H9 (cell line): ENCODE results near the gene FATE1. TPM values are rescaled to one million over a fixed set of nuclear protein-coding genes. Genes with fewer than 3 reads are reported as not detected.

Experiments used
- DNase-seq: peaks from one replicate; pipeline ENCODE4 v3.0.0-alpha.2; 2017
- H2AFZ ChIP-seq: one replicate; pipeline ENCODE4 v1.6.1; 2013; ENCODE audit warnings: mild to moderate bottlenecking, low read length, control low read depth, moderate library complexity
- H2AK5ac ChIP-seq: 2 replicates; pipeline ENCODE4 v1.6.1; 2013; ENCODE audit warnings: low read length, control low read depth, mixed read lengths; ENCODE audit not compliant: insufficient read length
- H2BK120ac ChIP-seq: one replicate; pipeline ENCODE4 v1.6.1; 2013; ENCODE audit warnings: low read depth, mild to moderate bottlenecking, low read length, control low read depth, inconsistent platforms; ENCODE audit not compliant: poor library complexity, severe bottlenecking
- H2BK12ac ChIP-seq: 2 replicates; pipeline ENCODE4 v1.6.1; 2013; ENCODE audit warnings: low read length, control low read depth, mixed read lengths, low read depth; ENCODE audit not compliant: insufficient read length
- H2BK15ac ChIP-seq: 2 replicates; pipeline ENCODE4 v1.6.1; 2013; ENCODE audit warnings: low read depth, low read length, control low read depth
- H2BK20ac ChIP-seq: one replicate; pipeline ENCODE4 v1.6.1; 2013; ENCODE audit warnings: low read depth, mild to moderate bottlenecking, low read length, control low read depth, inconsistent platforms; ENCODE audit not compliant: poor library complexity, severe bottlenecking
- H2BK5ac ChIP-seq: 2 replicates; pipeline ENCODE4 v1.6.1; 2013; ENCODE audit warnings: low read length, control low read depth, mixed read lengths; ENCODE audit not compliant: insufficient read length
- H3K14ac ChIP-seq: 2 replicates; pipeline ENCODE4 v1.6.1; 2013; ENCODE audit warnings: low read length, control low read depth; ENCODE audit not compliant: insufficient read depth
- H3K18ac ChIP-seq: 2 replicates; pipeline ENCODE4 v1.6.1; 2013; ENCODE audit warnings: low read depth, mild to moderate bottlenecking, mixed read lengths, low read length, control low read depth; ENCODE audit not compliant: insufficient read length
- H3K23ac ChIP-seq: 2 replicates; pipeline ENCODE4 v1.6.1; 2013; ENCODE audit warnings: low read length, control low read depth, mixed read lengths, low read depth; ENCODE audit not compliant: insufficient read length
- H3K23me2 ChIP-seq: 2 replicates; pipeline ENCODE4 v1.6.1; 2013; ENCODE audit warnings: low read depth, mild to moderate bottlenecking, mixed read lengths, low read length, control low read depth; ENCODE audit not compliant: insufficient read length, poor library complexity, severe bottlenecking
- H3K27ac ChIP-seq: 2 replicates; pipeline ENCODE4 v1.5.1; 2013; ENCODE audit warnings: low read length, control low read depth, mixed read lengths, low read depth; ENCODE audit not compliant: insufficient read length
- H3K27me3 ChIP-seq: 2 replicates; pipeline ENCODE4 v1.6.1; 2013; ENCODE audit warnings: low read length, control low read depth, inconsistent platforms; ENCODE audit not compliant: insufficient read depth
- H3K4ac ChIP-seq: 2 replicates; pipeline ENCODE4 v1.6.1; 2013; ENCODE audit warnings: low read depth, mild to moderate bottlenecking, control low read depth, inconsistent platforms, low read length, moderate library complexity
- H3K4me1 ChIP-seq: 2 replicates; pipeline ENCODE4 v1.6.1; 2013; ENCODE audit warnings: low read length, control low read depth, inconsistent platforms; ENCODE audit not compliant: insufficient read depth
- H3K4me2 ChIP-seq: 2 replicates; pipeline ENCODE4 v1.6.1; 2013; ENCODE audit warnings: low read length, control low read depth, mixed read lengths; ENCODE audit not compliant: insufficient read length, insufficient read depth
- H3K56ac ChIP-seq: 2 replicates; pipeline ENCODE4 v1.6.1; 2013; ENCODE audit warnings: low read depth, mild to moderate bottlenecking, mixed read lengths, low read length, control low read depth; ENCODE audit not compliant: insufficient read length
- H3K79me1 ChIP-seq: 2 replicates; pipeline ENCODE4 v1.6.1; 2013; ENCODE audit warnings: low read depth, mild to moderate bottlenecking, moderate library complexity, low read length, control low read depth, inconsistent platforms; ENCODE audit not compliant: insufficient read depth, poor library complexity, severe bottlenecking
- H3K79me2 ChIP-seq: 2 replicates; pipeline ENCODE4 v1.6.1; 2013; ENCODE audit warnings: low read length, control low read depth, inconsistent platforms; ENCODE audit not compliant: insufficient read depth
- H3K9ac ChIP-seq: 2 replicates; pipeline ENCODE4 v1.6.1; 2013; ENCODE audit warnings: low read length, control low read depth, mixed read lengths; ENCODE audit not compliant: insufficient read length; ENCODE audit errors: extremely low read depth
- H3K9me3 ChIP-seq: one replicate; pipeline ENCODE4 v1.6.1; 2013; ENCODE audit warnings: low read depth, low read length, inconsistent platforms; ENCODE audit not compliant: control insufficient read depth
- H3T11ph ChIP-seq: one replicate; pipeline ENCODE4 v1.6.1; 2013; ENCODE audit warnings: mild to moderate bottlenecking, low read length, control low read depth, inconsistent platforms
- H4K20me1 ChIP-seq: one replicate; pipeline ENCODE4 v1.6.1; 2013; ENCODE audit not compliant: control insufficient read depth, insufficient read length, insufficient read depth
- H4K5ac ChIP-seq: 2 replicates; pipeline ENCODE4 v1.6.1; 2013; ENCODE audit warnings: low read depth, mild to moderate bottlenecking, mixed read lengths, low read length, control low read depth; ENCODE audit not compliant: insufficient read length
- H4K8ac ChIP-seq: replicated peaks from 2 replicates; pipeline ENCODE4 v1.6.1; 2013; ENCODE audit warnings: low read length, control low read depth, mixed read lengths, low read depth; ENCODE audit not compliant: insufficient read length
- H4K91ac ChIP-seq: 2 replicates; pipeline ENCODE4 v1.6.1; 2013; ENCODE audit warnings: low read depth, mild to moderate bottlenecking, moderate library complexity, mixed read lengths, low read length, control low read depth; ENCODE audit not compliant: insufficient read length
- H3K27ac Mint-ChIP-seq, 3 experiments: 2 replicates in 2 of 3; 3 replicates in 1 of 3; pipeline ENCODE4 v1.8.0; 2020 to 2021; ENCODE audit warnings: mixed read lengths in 3 of 3, mild to moderate bottlenecking in 1 of 3, moderate library complexity in 1 of 3
- H3K27me3 Mint-ChIP-seq: 2 replicates; pipeline ENCODE4 v1.8.0; 2021; ENCODE audit warnings: low read depth, mild to moderate bottlenecking, moderate library complexity, mixed read lengths
- H3K36me3 Mint-ChIP-seq, 3 experiments: 2 replicates in 2 of 3; 3 replicates in 1 of 3; pipeline ENCODE4 v1.8.0; 2020 to 2021; ENCODE audit warnings: low read depth in 3 of 3, mixed read lengths in 3 of 3; ENCODE audit not compliant: insufficient read depth in 1 of 3
- H3K4me1 Mint-ChIP-seq, 2 experiments: 2 replicates each; pipeline ENCODE4 v1.8.0; 2020; ENCODE audit warnings: mixed read lengths in 2 of 2
- H3K4me3 Mint-ChIP-seq, 2 experiments: 2 replicates in 1 of 2; 3 replicates in 1 of 2; pipeline ENCODE4 v1.8.0; 2020 to 2021; ENCODE audit warnings: mild to moderate bottlenecking in 2 of 2, mixed read lengths in 2 of 2, moderate library complexity in 1 of 2
- H3K9me3 Mint-ChIP-seq, 2 experiments: 2 replicates in 1 of 2; 3 replicates in 1 of 2; pipeline ENCODE4 v1.8.0; 2020; ENCODE audit warnings: mild to moderate bottlenecking in 2 of 2, mixed read lengths in 2 of 2, moderate library complexity in 1 of 2
- CTCF ChIP-seq: fragments of 200-600 bp; sonication (generic); conservative IDR thresholded peaks from 3 replicates; pipeline ENCODE4 v1.8.0; 2021; ENCODE audit warnings: antibody characterized with exemption, mild to moderate bottlenecking
- WGBS: extraction: QIAGEN DNeasy Blood & Tissue Kit; methylation state at CpG from one replicate; pipeline ENCODE4 v1.1.7; 2013; ENCODE audit warnings: missing lambda C conversion rate, low lambda C conversion rate, mixed read lengths; ENCODE audit not compliant: insufficient read length; ENCODE audit errors: extremely low coverage; 5-methylcytosine and 5-hydroxymethylcytosine counted together
- total RNA-seq: library from RNA; stranded (reverse); gene quantifications from 2 replicates; pipeline ENCODE4 v1.2.1, GENCODE V29; 2021

The FATE1 gene
- total RNA-seq, 1 experiment from 2014 or later = not detected

DNA sequence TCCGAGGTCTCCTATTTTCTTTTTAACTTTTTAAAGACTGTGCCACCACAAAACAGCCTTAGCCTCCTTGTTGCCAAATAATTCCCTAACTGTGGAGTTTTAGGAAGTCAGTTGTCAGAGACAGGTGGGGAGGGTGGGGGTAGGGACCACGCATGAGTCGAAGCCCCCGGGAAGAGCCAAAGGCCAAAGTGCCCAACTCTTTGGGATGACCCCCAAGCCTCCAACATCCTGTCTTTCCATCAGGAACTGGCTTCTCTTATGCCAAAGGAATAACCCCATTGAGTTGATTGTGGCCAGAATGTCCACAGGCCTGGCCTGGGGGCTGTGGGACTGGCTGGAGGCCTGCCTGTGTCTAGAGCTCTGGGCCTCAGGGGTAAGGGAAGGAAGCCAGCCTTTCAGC is 14.8 kb upstream of the FATE1 start:
- H2AFZ ChIP-seq = no peak overlapping the region
- Mint-ChIP-seq H3K27ac (no peak overlapping the region), H3K4me1 (peaks cover 3 to 6% of the 10 kb centered on the region in 2 experiments), H3K36me3 (peaks cover 0 to 1% (median 0%) of the 10 kb centered on the region in 3 experiments; a peak in 4 of 7 replicates), H3K4me3 (no peak overlapping the region), H3K27me3 (peaks cover 15% of the 10 kb centered on the region), H3K9me3 (peaks cover 70 to 81% of the 10 kb centered on the region in 2 experiments)
- H3K9ac ChIP-seq = no peak overlapping the region
- no peak overlapping the region for H3K4ac ChIP-seq
- H3K4me1 ChIP-seq = no peaks in the 10 kb centered on the region; the same call in 1 of the 2 replicates
- H2BK12ac ChIP-seq = no peak overlapping the region
- no peak overlapping the region for H4K5ac ChIP-seq
- no peaks in the 10 kb centered on the region for H3K23me2 ChIP-seq
- H2AK5ac ChIP-seq = no peak overlapping the region
- no peak overlapping the region for H3K56ac ChIP-seq
- H3K27ac ChIP-seq = no peak overlapping the region
- H3K27me3 ChIP-seq = no peaks in the 10 kb centered on the region
- no peak overlapping the region for H3K18ac ChIP-seq
- peaks cover 60% of the 10 kb centered on the region for H3K9me3 ChIP-seq
- no peak overlapping the region for H3K14ac ChIP-seq
- H2BK120ac ChIP-seq = no peak overlapping the region
- H4K91ac ChIP-seq = no peak overlapping the region
- no peak overlapping the region for H3T11ph ChIP-seq
- H2BK15ac ChIP-seq = no peak overlapping the region
- DNase-seq = no peak
- no peak overlapping the region for H2BK5ac ChIP-seq
- no peaks in the 10 kb centered on the region for H3K79me1 ChIP-seq
- TF ChIP-seq CTCF = no peak
- no peak overlapping the region for H2BK20ac ChIP-seq
- no CpG with 5 or more reads among the region's 4 CpGs for WGBS
- H3K79me2 ChIP-seq = no peaks in the 10 kb centered on the region
- no peak overlapping the region for H3K4me2 ChIP-seq
- H4K20me1 ChIP-seq = no peaks in the 10 kb centered on the region
- no peak overlapping the region for H4K8ac ChIP-seq
- H3K23ac ChIP-seq = no peak overlapping the region
